Measurements from ENCODE around the gene LKAAEAR1. TPM values are rescaled to one million over a fixed set of nuclear protein-coding genes. Genes with fewer than 3 reads are reported as not detected.

The LKAAEAR1 gene
- total and polyA plus RNA-seq, 2 of the 4 experiments (the other 2 are of a cell fraction) = 0.21 TPM; not detected in 1

DNA sequence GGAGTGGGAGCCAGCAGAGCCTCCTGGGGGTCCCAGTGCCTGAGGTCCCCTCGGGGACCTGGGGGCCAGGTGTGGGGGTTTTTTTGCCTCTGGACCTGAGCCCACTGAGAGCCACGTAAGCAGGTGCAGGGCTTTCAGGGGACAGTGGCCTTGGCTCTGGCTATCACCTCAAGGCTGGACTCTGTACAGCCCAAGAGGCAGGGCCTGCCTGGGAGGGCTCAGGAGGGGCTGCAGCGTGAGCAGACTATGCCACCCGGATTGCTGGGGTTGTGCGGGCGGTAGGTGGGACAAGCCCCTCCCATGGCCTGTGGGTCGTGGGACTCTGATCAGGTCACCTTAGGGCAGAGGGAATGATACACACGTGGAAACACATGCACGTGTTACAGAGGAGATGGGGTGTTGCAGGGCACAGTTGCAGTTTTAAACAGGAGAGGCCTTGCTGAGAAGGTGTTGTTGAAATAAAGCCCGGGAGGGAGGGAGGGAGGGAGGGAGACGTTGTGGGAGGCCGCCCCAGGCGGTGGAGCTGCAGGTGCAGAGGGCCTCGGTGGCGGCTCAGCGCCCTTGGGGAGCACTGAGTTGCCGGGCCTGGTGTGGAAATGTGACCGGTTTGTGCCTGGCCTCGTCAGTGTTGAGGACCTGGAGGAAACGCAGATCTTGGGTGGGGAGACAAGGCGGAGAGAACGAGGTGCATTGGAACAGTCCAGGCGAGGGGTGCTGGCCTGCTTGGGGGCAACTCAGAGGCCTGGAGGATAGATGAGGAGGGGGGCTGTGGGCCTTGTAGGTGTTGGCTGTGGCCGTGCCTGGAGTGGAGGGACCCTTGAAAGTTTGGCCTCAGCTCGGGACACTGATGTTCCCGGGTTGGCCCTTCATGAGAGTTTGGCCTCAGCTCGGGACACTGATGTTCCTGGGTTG is 18.9 kb downstream of the LKAAEAR1 start:
- Histone ChIP-seq H3K14ac (replicated peaks; ENCODE audit: low read depth, low read length) (peak overlapping the region; percentile 37; the same call in 1 of the 2 replicates), H3K9me3 (ENCODE audit: control insufficient read depth, insufficient read depth, low read length) (no peaks in the 10 kb centered on the region), H2AK9ac (replicated peaks; ENCODE audit: low read depth, low read length, poor library complexity) (peak overlapping the region; percentile 81), H3K4me2 (ENCODE audit: low read depth, low read length) (no peak overlapping the region; the same call in 1 of the 2 replicates), H3K27ac (ENCODE audit: insufficient read depth, low read length) (no peak overlapping the region; the same call in 1 of the 2 replicates), H2AK5ac (ENCODE audit: low read depth, low read length) (peak overlapping the region; percentile 78), H3K4me3 (ENCODE audit: insufficient read depth, low read depth, low read length) (no peak overlapping the region), H3K4me1 (ENCODE audit: control insufficient read depth, insufficient read depth, low read length) (peaks cover 27% of the 10 kb centered on the region), H3K4ac (ENCODE audit: low read depth, low read length) (peak overlapping the region; percentile 23; the same call in 1 of the 2 replicates), H3K18ac (ENCODE audit: low read depth, low read length) (no peak overlapping the region), H2BK20ac (ENCODE audit: low read depth, low read length) (peak overlapping the region; percentile 26; the same call in 1 of the 2 replicates), H3K27me3 (ENCODE audit: control insufficient read depth, insufficient read depth, low read length) (no peaks in the 10 kb centered on the region), H3K56ac (ENCODE audit: extremely low read depth, insufficient read depth, low read length) (no peak overlapping the region), H4K91ac (ENCODE audit: insufficient read depth, low read depth, low read length) (no peak overlapping the region), H4K5ac (ENCODE audit: low read depth, low read length) (no peak overlapping the region), H2BK15ac (ENCODE audit: low read depth, low read length) (no peak overlapping the region), H3K9me1 (ENCODE audit: insufficient read depth, low read length) (peaks cover 19% of the 10 kb centered on the region), H3K9ac (ENCODE audit: low read depth, low read length) (no peak overlapping the region), H2AFZ (replicated peaks; ENCODE audit: low read length, poor library complexity) (peak overlapping the region; percentile 65), H2BK5ac (ENCODE audit: low read depth, low read length, poor library complexity, severe bottlenecking) (no peak overlapping the region), H4K8ac (ENCODE audit: low read depth in 2 of 2, low read length in 2 of 2) (peak overlapping the region in 1 of 2 experiments; percentile 37; a peak in 1 of 4 replicates), H3K36me3 (ENCODE audit: control insufficient read depth, insufficient read depth, low read length) (peaks cover 2% of the 10 kb centered on the region; the same call in 1 of the 2 replicates), H4K20me1 (ENCODE audit: insufficient read depth, low read length) (peaks cover 15% of the 10 kb centered on the region), H3K79me1 (ENCODE audit: low read depth in 1 of 2, low read length in 2 of 2) (peaks cover 10 to 38% of the 10 kb centered on the region in 2 experiments; a peak in 3 of 4 replicates), H2BK120ac (ENCODE audit: low read depth, low read length) (peak overlapping the region; percentile 52), H3K23ac (ENCODE audit: low read depth, low read length) (no peak overlapping the region)
- 65% methylated on average over 16 of the region's 27 CpGs; no CpG with 5 or more reads in 1 of the 2 experiments for WGBS, 2 experiments (ENCODE audit: extremely low coverage in 2 of 2, insufficient read length in 1 of 2)
- DNase-seq = no peak
- BruUV-seq (replicated peaks) = no TSS peak
- intact Hi-C loops (cut with micrococcal nuclease) (no loop called here), dilution Hi-C loops (cut with HindIII; ENCODE audit: low sequenced_read_pairs, unreplicated experiment) (no loop called here), in situ Hi-C loops (cut with MboI; ENCODE audit: low sequenced_read_pairs) (no loop called here)
- POLR2A ChIA-PET (ENCODE audit: unreplicated experiment) = no interaction called here
- ATAC-seq (ENCODE audit: low read depth) = no peak
- CTCF ChIA-PET = no interaction called here
- TF ChIP-seq BHLHE40 (IDR thresholded peaks at IDR 0.05; ENCODE audit: low read depth, low read length) = no peak
- no peak for TF ChIP-seq MAFK (IDR thresholded peaks at IDR 0.05; ENCODE audit: low read depth, low read length)
- TF ChIP-seq, protein P1, sequence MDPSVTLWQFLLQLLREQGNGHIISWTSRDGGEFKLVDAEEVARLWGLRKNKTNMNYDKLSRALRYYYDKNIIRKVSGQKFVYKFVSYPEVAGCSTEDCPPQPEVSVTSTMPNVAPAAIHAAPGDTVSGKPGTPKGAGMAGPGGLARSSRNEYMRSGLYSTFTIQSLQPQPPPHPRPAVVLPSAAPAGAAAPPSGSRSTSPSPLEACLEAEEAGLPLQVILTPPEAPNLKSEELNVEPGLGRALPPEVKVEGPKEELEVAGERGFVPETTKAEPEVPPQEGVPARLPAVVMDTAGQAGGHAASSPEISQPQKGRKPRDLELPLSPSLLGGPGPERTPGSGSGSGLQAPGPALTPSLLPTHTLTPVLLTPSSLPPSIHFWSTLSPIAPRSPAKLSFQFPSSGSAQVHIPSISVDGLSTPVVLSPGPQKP (IDR thresholded peaks at IDR 0.05; ENCODE audit: borderline replicate concordance, low read depth, low read length) = no peak
- TF ChIP-seq, protein P2, sequence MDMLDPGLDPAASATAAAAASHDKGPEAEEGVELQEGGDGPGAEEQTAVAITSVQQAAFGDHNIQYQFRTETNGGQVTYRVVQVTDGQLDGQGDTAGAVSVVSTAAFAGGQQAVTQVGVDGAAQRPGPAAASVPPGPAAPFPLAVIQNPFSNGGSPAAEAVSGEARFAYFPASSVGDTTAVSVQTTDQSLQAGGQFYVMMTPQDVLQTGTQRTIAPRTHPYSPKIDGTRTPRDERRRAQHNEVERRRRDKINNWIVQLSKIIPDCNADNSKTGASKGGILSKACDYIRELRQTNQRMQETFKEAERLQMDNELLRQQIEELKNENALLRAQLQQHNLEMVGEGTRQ (IDR thresholded peaks at IDR 0.05; ENCODE audit: low read depth, low read length) = no peak
- TF ChIP-seq MXI1 (IDR thresholded peaks at IDR 0.05; ENCODE audit: borderline replicate concordance, low read depth, low read length) = no peak
- TF ChIP-seq NFE2L2 (IDR thresholded peaks at IDR 0.05; ENCODE audit: low read depth, low read length) = no peak
- no peak for TF ChIP-seq POLR2A (IDR thresholded peaks at IDR 0.05; ENCODE audit: low read depth, low read length)
- no peak for TF ChIP-seq RFX5 (IDR thresholded peaks at IDR 0.05; ENCODE audit: low read depth, low read length)
- TF ChIP-seq RAD21 (IDR thresholded peaks at IDR 0.05; ENCODE audit: low read length) = no peak
- TF ChIP-seq MAZ (IDR thresholded peaks at IDR 0.05; ENCODE audit: borderline replicate concordance, low read depth, low read length) = no peak
- TF ChIP-seq CHD1 (IDR thresholded peaks at IDR 0.05; ENCODE audit: low read depth, low read length) = no peak
- TF ChIP-seq, protein P3, sequence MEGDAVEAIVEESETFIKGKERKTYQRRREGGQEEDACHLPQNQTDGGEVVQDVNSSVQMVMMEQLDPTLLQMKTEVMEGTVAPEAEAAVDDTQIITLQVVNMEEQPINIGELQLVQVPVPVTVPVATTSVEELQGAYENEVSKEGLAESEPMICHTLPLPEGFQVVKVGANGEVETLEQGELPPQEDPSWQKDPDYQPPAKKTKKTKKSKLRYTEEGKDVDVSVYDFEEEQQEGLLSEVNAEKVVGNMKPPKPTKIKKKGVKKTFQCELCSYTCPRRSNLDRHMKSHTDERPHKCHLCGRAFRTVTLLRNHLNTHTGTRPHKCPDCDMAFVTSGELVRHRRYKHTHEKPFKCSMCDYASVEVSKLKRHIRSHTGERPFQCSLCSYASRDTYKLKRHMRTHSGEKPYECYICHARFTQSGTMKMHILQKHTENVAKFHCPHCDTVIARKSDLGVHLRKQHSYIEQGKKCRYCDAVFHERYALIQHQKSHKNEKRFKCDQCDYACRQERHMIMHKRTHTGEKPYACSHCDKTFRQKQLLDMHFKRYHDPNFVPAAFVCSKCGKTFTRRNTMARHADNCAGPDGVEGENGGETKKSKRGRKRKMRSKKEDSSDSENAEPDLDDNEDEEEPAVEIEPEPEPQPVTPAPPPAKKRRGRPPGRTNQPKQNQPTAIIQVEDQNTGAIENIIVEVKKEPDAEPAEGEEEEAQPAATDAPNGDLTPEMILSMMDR (conservative IDR thresholded peaks at IDR 0.05; ENCODE audit: low read depth, low read length) = no peak
- no peak for TF ChIP-seq CEBPB (IDR thresholded peaks at IDR 0.05; ENCODE audit: low read depth, low read length)
- TF ChIP-seq FOS (IDR thresholded peaks at IDR 0.05; ENCODE audit: low read depth, low read length) = no peak
